Astrocyte of the spinal cord (primary cell): ENCODE results near the gene CST11.

ENCODE experiments used
- DNase-seq: peaks from one replicate; pipeline ENCODE4 v3.0.0; 2011; ENCODE audit warnings: low read depth, low spot score
- H3K4me3 ChIP-seq: 2 replicates; pipeline ENCODE4 v1.5.1; 2011; ENCODE audit warnings: low read depth, mild to moderate bottlenecking, low read length, moderate library complexity
- in situ Hi-C: cut with HindIII; loops from 2 replicates; pipeline ENCODE4 v1.10.0; 2017; ENCODE audit warnings: low sequenced_read_pairs
- TF ChIP-seq, protein P1 (sequence below): IDR thresholded peaks from 2 replicates; pipeline ENCODE4 v1.5.1; 2012; ENCODE audit warnings: low read depth, mild to moderate bottlenecking, low read length, inconsistent platforms

Gene CST11

DNA sequence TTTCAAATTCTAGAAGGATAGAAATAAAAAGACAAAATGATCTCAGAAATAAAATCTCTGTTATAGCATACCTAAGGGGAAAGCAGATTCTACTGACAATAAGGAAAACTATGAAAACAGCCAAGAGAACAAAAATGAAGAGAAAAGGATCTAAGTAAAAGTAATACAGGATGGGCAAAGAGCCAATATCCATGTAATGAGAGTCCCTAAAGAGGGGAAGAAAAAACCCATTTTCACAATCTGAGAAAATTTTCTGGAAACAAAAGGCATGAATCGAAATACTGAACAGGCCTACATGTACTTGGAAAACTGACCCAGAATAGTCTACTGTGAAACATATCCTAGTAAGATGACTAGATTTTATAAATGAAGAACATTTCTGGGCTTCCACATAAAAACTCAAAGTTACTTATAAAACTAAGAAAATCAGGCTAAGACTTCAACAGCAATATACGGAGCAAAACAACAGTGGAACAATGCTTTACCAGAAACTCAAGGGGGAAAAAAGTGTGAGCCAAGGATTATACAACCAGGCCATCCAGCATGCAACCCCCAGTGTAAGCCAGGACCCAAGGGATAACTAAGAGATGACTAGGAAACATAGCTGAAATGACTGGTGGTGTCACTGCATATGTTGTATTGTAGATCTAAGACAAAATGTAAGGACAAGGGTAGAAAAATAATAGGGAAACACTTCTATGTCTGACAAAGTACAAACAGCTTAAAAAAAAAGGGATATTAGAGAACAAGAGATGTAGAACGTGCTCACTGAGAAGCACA is 41.6 kb downstream of the CST11 start:
- H3K4me3 ChIP-seq, result no peak overlapping the region
- DNase-seq, result no peak
- in situ Hi-C loops, result no loop called here
- TF ChIP-seq, protein P1, sequence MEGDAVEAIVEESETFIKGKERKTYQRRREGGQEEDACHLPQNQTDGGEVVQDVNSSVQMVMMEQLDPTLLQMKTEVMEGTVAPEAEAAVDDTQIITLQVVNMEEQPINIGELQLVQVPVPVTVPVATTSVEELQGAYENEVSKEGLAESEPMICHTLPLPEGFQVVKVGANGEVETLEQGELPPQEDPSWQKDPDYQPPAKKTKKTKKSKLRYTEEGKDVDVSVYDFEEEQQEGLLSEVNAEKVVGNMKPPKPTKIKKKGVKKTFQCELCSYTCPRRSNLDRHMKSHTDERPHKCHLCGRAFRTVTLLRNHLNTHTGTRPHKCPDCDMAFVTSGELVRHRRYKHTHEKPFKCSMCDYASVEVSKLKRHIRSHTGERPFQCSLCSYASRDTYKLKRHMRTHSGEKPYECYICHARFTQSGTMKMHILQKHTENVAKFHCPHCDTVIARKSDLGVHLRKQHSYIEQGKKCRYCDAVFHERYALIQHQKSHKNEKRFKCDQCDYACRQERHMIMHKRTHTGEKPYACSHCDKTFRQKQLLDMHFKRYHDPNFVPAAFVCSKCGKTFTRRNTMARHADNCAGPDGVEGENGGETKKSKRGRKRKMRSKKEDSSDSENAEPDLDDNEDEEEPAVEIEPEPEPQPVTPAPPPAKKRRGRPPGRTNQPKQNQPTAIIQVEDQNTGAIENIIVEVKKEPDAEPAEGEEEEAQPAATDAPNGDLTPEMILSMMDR, result no peak

DNA sequence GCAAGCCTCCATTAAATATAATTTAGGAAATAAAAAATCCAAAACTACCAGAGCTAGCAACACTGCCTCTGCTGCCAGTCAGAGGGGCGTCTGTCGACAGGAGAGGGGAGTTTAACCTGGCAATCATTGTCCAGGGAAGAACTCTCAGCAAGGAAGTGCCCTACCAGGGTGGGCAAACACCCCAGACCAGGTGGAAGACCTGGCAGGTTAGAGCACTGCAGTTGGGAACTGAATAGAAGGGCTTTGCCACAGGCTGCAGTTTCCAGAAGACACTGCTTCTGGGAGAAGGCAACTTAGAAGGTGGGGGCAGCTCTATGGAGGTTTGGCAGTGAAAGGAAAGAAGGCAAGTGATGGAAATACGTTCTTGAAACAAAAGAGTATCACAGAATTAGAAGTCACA is 42.9 kb downstream of the CST11 start:
- TF ChIP-seq, protein P1, result no peak
- in situ Hi-C loops, result no loop called here
- no peak for DNase-seq
- no peak overlapping the region for H3K4me3 ChIP-seq

DNA sequence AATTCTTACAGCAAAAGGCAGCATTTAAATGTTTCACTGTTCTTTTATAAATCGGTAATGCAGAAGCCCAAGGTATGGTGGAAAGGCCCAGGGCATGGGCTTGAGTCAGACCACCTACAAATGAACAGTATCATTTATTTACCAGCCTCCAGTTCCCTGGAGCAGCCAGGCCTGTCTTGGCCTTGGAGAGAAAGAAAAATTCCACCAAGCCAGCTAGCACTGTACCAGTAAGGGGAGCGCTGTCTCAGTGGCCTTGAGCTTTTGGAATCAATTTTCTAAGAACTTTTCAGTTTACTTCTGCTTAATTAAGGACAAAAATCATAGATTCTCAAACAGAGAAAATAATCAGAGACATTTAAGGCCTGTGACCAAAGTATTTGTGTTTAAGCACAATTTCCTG is 43.7 kb downstream of the CST11 start:
- TF ChIP-seq, protein P1, result no peak
- no peak overlapping the region for H3K4me3 ChIP-seq
- in situ Hi-C loops, result no loop called here
- DNase-seq, result no peak

DNA sequence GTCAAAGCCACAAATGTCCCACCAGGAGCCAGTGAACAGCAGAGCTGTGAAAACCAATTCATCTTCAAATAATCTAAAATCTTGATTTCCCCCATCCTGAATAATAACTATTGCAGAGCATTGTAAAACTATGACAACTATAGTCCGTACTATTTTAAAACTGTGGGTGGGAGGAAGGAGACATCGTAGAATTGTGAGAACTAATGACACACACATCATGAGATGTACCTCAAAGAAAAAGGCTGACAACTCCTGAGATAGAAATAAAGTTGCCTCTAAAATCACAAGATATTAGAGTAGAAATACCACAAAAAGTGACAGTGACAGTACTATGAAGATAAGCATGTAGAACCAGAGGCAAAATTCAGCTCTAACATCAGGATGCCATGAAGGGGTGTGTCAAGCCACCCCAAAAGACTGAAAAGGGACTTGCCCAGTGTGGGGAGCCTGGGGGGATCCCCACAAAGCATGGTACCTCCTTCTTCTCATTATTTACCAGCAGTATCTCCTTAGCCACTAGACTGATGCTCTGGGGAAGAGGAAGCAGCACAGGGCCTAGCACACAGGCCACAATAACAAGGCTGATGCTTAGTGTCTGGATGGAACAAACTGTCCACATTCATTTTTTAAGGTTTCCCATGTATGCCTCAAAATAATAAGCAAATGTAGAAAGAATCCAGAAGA is 44.8 kb downstream of the CST11 start:
- TF ChIP-seq, protein P1, result no peak
- H3K4me3 ChIP-seq, result no peak overlapping the region
- no peak for DNase-seq
- in situ Hi-C loops, result no loop called here

DNA sequence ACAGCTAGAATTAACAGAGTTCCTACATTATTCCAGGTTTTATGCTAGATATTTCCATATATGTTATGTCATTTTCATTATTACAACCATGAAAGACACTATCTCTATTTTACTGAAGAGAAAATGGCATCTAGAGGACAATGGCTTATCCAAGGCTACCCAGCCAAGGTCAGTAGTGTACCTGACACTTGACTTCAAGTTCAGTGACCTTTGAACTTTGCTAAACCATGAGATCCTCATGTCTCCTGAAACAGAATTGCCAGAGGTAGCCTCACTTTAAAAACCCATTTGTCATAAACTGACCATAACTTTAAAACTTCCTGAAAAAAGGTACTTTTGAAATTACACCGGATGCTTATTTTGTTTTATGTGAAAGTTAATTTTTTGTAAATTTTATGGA is 45.8 kb downstream of the CST11 start:
- TF ChIP-seq, protein P1, result no peak
- in situ Hi-C loops, result no loop called here
- no peak for DNase-seq
- no peak overlapping the region for H3K4me3 ChIP-seq

DNA sequence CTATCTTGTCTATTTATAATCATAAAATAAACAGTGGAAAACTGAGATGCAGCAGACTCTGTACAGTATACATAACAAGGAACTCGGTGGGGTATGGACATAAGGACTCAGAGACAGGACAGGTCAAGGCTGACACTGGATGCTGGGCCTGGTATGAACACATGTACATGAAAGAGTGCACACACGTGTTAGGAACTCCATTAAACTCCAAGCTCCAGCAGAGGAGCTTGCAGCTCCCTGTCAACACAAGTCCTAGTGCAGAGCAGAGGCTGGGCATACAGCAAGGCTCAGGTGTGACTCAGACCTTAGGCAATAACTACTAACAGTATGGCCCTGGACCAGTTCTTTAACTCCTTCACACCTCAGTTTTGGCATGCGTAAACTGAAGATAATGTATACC is 48.5 kb downstream of the CST11 start:
- no peak overlapping the region for H3K4me3 ChIP-seq
- TF ChIP-seq, protein P1, result no peak
- DNase-seq, result no peak
- in situ Hi-C loops, result no loop called here
